Activated T-helper 9 cell treated with anti-CD3 and anti-CD28 coated beads, Interleukin-2, amount 50 U/mL, for 16 hours (primary cell): ENCODE measurements around the gene CSRNP3.

Source experiments
- DNase-seq: peaks from one replicate; pipeline ENCODE4 v3.0.0-alpha.2; 2020; ENCODE audit warnings: low read depth

CSRNP3 gene

GRCh38 chr2:165686800-165687199 is 217.3 kb downstream of the CSRNP3 start:
- DNase-seq, result no peak

- DNase-seq, result no peak
Measured at GRCh38 chr2:165687426-165688002, 218.0 kb downstream of the CSRNP3 start.

GRCh38 chr2:165691615-165692014 is 222.1 kb downstream of the CSRNP3 start:
- DNase-seq, result no peak

- no peak for DNase-seq
Measured at GRCh38 chr2:165692906-165693305, 223.4 kb downstream of the CSRNP3 start.

- DNase-seq, result no peak
Measured at GRCh38 chr2:165693838-165694237, 224.3 kb downstream of the CSRNP3 start.

- no peak for DNase-seq
Measured at GRCh38 chr2:165697748-165698443, 228.4 kb downstream of the CSRNP3 start.

GRCh38 chr2:165698444-165698884 is 229.0 kb downstream of the CSRNP3 start:
- DNase-seq, result no peak

- DNase-seq, result no peak
Measured at GRCh38 chr2:165699946-165700345, 230.4 kb downstream of the CSRNP3 start.

- no peak for DNase-seq
Measured at GRCh38 chr2:165700531-165700930, 231.0 kb downstream of the CSRNP3 start.

- no peak for DNase-seq
Measured at GRCh38 chr2:165701147-165701546, 231.6 kb downstream of the CSRNP3 start.

GRCh38 chr2:165706960-165707487 is 237.5 kb downstream of the CSRNP3 start:
- no peak for DNase-seq

- no peak for DNase-seq
Measured at GRCh38 chr2:165716091-165716490, 246.6 kb downstream of the CSRNP3 start.

- no peak for DNase-seq
Measured at GRCh38 chr2:165718610-165719210, 249.2 kb downstream of the CSRNP3 start.

- no peak for DNase-seq
Measured at GRCh38 chr2:165720511-165720910, 251.0 kb downstream of the CSRNP3 start.

GRCh38 chr2:165725421-165725820 is 255.9 kb downstream of the CSRNP3 start:
- DNase-seq, result no peak
